HEK293T (cell line): ENCODE data around the gene OCA2.

ENCODE experiments used
- ARNT ChIP-seq: fragments of 450-650 bp; IDR thresholded peaks from 2 replicates; pipeline ENCODE4 v1.6.1; 2017; ENCODE audit warnings: mild to moderate bottlenecking
- ELF4 ChIP-seq: fragments of 450-650 bp; IDR thresholded peaks from 2 replicates; pipeline ENCODE4 v1.6.1; 2017; ENCODE audit warnings: antibody characterized with exemption
- FOXA1 ChIP-seq: fragments of 450-650 bp; IDR thresholded peaks from 2 replicates; pipeline ENCODE4 v1.6.1; 2016; ENCODE audit warnings: mild to moderate bottlenecking
- FOXK2 ChIP-seq: fragments of 450-650 bp; IDR thresholded peaks from 2 replicates; pipeline ENCODE4 v1.6.1; 2016; ENCODE audit warnings: mild to moderate bottlenecking
- FOXM1 ChIP-seq: fragments of 450-650 bp; IDR thresholded peaks from 2 replicates; pipeline ENCODE4 v1.6.1; 2017; ENCODE audit warnings: mild to moderate bottlenecking, borderline replicate concordance
- HDGF ChIP-seq: fragments of 450-650 bp; IDR thresholded peaks from 2 replicates; pipeline ENCODE4 v1.6.1; 2017; ENCODE audit warnings: antibody characterized with exemption, borderline replicate concordance
- NFRKB ChIP-seq: fragments of 450-650 bp; IDR thresholded peaks from 2 replicates; pipeline ENCODE4 v1.6.1; 2016; ENCODE audit warnings: mild to moderate bottlenecking, moderate library complexity
- SP1 ChIP-seq: fragments of 450-650 bp; IDR thresholded peaks from 2 replicates; pipeline ENCODE4 v1.6.1; 2017
- SUZ12 ChIP-seq: fragments of 450-650 bp; IDR thresholded peaks from 2 replicates; pipeline ENCODE4 v1.6.1; 2016; ENCODE audit warnings: mild to moderate bottlenecking
- ZNF384 ChIP-seq: fragments of 450-650 bp; IDR thresholded peaks from 2 replicates; pipeline ENCODE4 v1.6.1; 2016
- TF ChIP-seq, protein P1 (sequence below): fragments of 450-650 bp; IDR thresholded peaks from 2 replicates; pipeline ENCODE4 v1.6.1; 2016

DNA sequence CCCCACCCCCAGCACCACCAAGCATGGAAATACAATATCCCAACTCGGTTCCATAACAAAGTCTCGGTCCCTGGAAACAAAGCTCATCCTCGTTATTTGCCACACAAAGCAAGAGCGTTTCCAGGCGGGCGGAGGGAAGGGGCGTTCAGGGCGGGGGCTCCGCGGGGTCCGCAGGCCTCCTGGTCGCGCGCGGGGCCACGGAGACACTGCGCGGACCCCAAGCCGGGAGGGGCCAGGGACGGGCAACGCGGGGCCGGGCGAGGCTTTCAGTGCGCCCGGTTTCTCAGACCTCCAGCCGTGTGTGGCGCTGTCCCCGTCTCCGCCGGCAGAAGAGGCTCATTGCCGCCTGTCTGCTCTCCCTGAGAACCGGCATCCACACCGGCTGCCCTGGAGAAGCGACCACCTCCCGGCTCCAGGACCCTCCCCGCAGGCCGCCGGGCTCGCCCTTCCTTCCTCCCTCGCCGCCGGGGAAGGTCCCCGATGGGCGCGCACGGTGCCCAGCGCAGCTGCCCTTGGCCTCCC is 329.0 kb downstream of the OCA2 start:
- TF ChIP-seq SP1 = no peak
- TF ChIP-seq FOXM1 = no peak
- no peak for TF ChIP-seq NFRKB
- TF ChIP-seq ZNF384 = no peak
- no peak for TF ChIP-seq ARNT
- TF ChIP-seq FOXK2 = no peak
- TF ChIP-seq HDGF = no peak
- no peak for TF ChIP-seq ELF4
- no peak for TF ChIP-seq SUZ12
- TF ChIP-seq, protein P1, sequence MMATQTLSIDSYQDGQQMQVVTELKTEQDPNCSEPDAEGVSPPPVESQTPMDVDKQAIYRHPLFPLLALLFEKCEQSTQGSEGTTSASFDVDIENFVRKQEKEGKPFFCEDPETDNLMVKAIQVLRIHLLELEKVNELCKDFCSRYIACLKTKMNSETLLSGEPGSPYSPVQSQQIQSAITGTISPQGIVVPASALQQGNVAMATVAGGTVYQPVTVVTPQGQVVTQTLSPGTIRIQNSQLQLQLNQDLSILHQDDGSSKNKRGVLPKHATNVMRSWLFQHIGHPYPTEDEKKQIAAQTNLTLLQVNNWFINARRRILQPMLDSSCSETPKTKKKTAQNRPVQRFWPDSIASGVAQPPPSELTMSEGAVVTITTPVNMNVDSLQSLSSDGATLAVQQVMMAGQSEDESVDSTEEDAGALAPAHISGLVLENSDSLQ = no peak
- no peak for TF ChIP-seq FOXA1
